Adrenal gland (tissue), 5 donors: ENCODE results near the gene ZNF396.

Experiments
- CTCF ChIP-seq, 6 experiments: fragments of 450-650 bp in 4 of 6; fragments of 200-600 bp in 2 of 6; sonication (generic) in 1 of 6; IDR thresholded peaks; 1 replicate in 5 of 6; 2 replicates in 1 of 6; pipeline versions ENCODE4 v1.5.1 to v1.8.0; 2016 to 2021; ENCODE audit warnings: antibody characterized with exemption in 6 of 6, mild to moderate bottlenecking in 2 of 6, moderate library complexity in 1 of 6
- POLR2A ChIP-seq, 2 donors: fragments of 450-650 bp; IDR thresholded peaks; one replicate each; pipeline ENCODE4 v1.6.1; 2017; ENCODE audit warnings: antibody characterized with exemption in 2 of 2, mild to moderate bottlenecking in 2 of 2, moderate library complexity in 1 of 2
- donor health status: DM: no; HTN: no; CAD: no.

DNA sequence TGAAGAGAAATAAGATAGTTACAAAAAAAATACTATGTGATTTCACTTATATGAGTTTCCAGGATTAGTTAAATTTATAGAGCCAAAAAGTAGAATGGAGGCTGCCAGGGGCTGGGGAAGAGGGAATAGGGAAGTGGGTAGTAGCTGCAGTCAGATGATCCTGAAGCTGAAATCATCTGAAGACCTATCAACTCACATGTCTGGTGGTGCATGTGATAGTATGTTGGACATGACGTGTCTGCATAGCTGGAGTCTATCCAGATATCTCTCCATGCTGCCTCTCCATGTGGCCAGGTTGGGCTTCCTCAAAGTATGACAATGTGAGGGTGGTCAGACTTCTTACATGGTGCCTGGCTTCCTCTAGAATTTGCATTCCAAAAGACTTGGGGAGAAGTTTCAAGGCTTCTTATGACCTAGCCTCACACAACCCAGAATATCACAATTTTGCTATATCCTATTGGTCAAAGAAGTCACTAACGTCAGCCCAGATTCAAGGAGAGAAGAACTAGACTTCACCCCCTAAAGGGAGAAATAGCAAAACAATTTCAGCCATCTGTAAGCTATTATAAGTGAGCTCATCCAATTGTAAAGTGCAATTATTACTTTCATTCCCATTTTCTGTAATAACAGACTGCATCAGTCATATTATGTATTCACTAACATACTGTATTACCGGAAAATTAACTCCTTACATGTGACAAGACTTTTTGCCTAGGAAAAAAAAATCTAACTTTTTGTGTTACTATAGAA lies 14.0 kb upstream of the ZNF396 start:
- TF ChIP-seq CTCF (IDR thresholded peaks at IDR 0.05) (no peak), POLR2A (IDR thresholded peaks at IDR 0.05) (no peak)
